Measurements from ENCODE around the gene NSD1.
"Not testable (repeated sequence)": the region's sequence is repeated elsewhere in the genome, so short reads cannot be mapped to it uniquely, and the experiment has no call there.

The NSD1 gene

GRCh38 chr5:177232761-177233160 lies 99.2 kb downstream of the NSD1 start:
- peak; percentile 83 for DNase-seq

DNA sequence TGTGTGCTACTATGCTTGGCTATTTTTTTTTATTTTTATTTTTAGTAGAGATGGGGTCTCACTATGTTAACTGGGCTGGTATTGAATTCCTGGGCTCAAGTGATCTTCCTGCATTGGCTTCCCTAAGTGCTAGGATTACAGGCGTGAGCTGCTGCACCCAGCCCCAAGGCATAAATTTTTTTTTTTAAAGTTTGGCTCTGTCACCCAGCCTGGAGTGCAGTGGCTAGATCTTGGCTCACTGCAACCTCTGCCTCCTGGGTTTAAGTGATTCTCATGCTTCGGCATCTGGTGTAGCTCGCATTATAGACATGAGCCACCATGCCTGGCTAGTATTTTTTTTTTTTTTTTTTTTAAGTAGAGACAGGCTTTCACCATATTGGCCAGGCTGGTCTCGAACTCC lies 99.6 kb downstream of the NSD1 start:
- DNase-seq, result peak; percentile 16

GRCh38 chr5:177233802-177234201 lies 100.2 kb downstream of the NSD1 start:
- no peak for DNase-seq

DNA sequence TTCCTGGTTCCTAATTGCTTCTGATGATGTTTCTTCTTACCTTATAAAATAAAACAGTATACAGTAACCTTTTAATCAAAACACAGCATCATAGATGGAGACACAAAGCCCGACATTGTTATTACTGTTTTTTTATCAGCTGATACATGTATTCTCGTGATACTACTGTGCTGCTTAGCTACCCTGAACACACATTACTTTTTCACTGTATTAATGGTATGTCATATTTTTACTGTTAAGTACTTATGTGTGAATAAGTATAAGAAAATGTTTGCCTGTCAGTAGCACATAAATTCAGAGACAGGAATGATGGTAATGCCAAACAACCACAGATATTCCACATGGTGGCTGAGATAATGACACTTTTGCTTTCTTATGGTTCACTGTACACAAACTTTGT lies 101.3 kb downstream of the NSD1 start:
- DNase-seq, result peak; percentile 59

- no peak for DNase-seq
These were observed 108.2 kb downstream of the NSD1 start for GRCh38 chr5:177241768-177242167.

DNA sequence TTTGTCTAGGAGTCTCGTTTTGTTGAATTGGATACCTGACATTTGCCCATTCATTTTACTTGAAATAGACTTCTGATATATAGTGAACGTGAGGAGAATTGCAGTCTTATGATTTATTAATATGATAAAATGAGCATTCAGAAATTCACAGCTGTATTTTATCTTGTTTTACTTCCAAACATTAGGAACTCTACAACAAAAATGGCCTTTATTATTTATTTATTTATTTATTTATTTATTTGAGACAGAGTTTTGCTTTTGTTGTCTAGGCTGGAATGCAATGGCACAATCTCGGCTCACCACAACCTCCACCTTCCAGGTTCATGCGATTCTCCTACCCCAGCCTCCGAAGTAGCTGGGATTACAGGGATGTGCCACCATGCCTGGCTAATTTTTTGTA lies 108.7 kb downstream of the NSD1 start:
- no peak for DNase-seq

DNA sequence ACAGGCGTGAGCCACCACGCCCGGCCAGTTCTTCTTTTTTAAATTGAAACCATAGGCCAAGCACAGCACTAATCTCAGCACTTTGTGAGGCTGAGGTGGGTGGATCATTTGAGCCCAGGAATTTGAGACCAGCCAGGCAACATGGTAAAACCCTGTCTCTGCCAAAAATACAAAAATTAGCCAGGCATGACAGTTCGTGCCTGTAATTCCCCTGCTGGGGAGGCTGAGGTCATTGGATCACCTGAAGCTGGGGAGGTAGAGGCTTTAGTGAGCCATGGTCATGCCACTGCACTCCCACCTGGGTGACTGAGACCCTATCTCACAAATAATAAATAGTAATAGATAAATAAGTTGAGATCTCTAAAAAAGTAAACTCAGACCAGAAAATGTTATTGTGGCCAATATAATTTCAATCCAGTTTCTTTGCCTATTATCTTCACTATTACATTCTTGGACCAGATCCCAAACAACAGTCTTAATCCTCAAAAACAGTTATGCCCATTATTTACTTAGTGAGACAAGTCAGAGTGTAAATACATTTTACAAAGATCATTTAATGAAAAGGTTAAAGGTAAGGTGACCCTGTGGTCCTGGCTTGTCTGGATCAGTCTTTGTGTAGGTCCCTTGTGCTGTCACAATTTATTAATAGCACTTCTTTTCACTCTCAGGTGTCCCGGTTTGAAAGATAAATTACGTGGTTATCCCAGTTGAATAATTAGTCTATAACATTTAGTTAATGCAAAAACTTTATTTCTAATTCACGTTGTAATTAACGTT lies 116.4 kb downstream of the NSD1 start:
- no peak for DNase-seq

- no peak for DNase-seq
These were observed 119.7 kb downstream of the NSD1 start for GRCh38 chr5:177253252-177253651.

GRCh38 chr5:177256296-177256695 lies 122.7 kb downstream of the NSD1 start:
- peak; percentile 9 for DNase-seq

DNA sequence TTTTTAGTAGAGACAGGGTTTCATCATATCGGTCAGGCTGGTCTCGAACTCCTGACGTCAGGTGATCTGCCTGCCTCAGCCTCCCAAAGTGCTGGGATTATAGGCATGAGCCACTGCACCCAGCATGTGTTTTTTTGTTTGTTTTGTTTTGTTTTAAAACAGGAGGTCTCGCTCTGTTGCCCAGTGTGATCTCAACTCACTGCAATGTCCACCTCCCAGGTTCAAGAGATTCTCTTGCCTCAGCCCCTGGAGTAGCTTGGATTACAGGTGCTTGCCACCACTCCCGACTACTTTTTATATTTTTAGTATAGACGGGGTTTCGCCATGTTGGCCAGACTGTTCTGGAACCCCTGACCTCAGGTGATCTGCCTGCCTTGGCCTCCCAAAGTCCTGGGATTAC lies 125.1 kb downstream of the NSD1 start:
- DNase-seq, result not testable (repeated sequence)

DNA sequence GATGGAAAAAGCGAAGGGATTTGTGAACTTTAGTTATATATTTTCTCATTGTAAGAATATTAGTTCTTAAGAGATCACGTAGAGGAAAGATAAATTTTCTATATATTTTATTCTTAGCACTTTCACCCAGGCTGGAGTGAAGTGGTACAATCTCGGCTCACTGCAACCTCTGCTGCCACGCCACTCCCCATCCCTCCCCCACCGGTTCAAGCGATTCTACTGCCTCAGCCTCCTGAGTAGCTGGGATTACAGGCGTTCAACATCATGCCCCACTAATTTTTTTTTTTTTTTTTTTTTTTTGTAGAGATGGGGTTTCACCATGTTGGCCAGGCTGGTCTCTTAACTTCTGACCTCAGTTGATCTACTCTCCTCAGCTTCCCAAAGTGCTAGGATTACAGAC lies 127.4 kb downstream of the NSD1 start:
- no peak for DNase-seq

DNA sequence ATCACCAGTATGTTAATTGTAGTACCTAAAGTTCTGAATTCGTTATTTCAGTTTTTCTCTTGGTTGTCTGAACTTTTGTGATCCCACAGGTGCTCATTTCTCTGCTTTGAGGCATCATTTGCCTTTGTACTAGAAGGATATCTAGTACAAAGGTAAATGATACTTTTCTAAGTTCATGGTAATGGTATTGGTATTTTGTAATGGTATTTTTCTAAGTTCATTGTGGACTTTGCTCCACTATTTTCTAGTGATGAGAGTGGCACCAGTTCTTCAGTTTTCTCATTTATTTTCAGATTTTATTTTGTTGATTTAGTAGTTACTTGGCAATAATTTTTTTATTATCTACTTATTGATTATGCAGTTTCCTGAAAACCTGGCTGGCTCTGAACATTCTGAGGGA lies 127.9 kb downstream of the NSD1 start:
- DNase-seq, result no peak

DNA sequence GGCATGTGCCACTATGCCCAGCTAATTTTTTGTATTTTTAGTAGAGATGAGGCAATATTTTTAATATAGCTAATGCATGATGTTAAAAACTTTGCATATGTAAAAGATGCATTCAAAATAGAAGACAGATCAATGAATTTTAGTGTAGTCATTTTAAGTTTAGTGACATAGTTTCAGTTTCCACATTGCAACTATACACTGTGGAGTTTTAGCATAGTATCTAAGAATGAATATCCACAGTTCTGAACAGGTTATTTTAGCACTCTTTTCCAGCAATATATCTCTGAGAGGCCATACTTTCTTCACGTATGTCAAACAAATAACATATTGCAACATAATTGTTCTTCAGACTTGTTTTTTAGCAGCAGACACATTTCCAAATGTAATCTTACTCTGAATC lies 130.6 kb downstream of the NSD1 start:
- DNase-seq, result no peak

- no peak for DNase-seq
These were observed 131.8 kb downstream of the NSD1 start for GRCh38 chr5:177265395-177265794.

DNA sequence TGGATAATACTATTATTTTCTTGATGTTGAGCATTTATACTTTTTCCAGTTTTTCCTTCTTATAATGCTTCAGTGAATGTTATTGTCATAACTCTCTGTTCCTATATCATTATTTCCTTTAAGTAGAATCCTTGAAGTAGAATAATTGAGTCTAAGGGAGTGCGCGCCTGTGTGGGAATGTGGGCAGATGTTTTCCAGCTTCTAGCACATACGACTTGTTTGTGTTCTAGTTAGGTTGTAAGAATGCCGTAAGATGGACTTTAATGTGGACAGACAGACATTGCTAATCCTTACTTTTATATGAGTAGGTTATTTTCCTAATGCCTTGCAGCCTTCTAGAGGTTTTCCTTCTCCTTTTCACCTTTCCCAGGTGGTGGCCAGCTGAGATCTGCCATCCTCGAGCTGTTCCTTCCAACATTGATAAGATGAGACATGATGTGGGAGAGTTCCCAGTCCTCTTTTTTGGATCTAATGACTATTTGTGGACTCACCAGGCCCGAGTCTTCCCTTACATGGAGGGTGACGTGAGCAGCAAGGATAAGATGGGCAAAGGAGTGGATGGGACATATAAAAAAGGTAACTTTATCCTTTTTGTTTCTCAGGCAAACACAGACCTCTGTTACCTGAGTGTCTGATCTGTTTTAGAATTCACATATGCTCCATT lies 135.8 kb downstream of the NSD1 start:
- no peak for DNase-seq

- no peak for DNase-seq
These were observed 136.4 kb downstream of the NSD1 start for GRCh38 chr5:177269976-177270375.

- no peak for DNase-seq
These were observed 137.1 kb downstream of the NSD1 start for GRCh38 chr5:177270653-177271052.

DNA sequence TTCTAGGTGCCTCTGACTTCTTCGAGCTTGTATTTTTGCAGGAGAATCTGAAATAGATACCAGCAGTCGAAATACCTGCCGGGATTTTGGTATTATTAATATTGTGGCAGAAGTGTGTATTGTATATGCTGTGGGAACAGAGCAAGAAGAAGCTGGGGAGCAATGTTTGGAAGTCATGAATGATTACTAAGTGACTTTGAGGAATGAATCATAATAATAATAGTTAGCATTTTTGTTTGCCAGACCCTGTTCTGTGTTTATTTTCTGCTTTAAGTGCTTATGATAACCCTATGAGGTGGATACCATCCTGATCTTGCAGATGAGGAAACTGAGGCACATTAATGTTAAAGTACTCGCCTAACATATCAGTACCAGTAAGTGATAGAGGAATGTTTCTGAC lies 137.5 kb downstream of the NSD1 start:
- no peak for DNase-seq

DNA sequence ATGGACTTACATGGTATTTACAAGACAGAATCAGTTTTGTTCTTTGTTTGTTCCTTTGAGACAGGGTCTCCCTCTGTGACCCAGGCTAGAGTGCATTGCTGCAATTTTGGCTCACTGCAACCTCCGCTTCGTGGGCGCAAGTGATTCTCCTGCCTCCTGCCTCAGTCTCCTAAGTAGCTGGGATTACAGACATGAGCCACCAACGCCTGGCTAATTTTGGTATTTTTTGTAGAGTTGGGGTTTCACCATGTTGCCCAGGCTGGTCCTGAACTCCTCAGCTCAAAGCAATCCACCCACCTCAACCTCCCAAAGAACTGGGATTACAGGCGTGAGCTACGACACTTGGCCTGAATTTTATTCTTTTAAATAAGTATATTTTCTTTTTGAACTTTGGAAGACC lies 142.3 kb downstream of the NSD1 start:
- no peak for DNase-seq

DNA sequence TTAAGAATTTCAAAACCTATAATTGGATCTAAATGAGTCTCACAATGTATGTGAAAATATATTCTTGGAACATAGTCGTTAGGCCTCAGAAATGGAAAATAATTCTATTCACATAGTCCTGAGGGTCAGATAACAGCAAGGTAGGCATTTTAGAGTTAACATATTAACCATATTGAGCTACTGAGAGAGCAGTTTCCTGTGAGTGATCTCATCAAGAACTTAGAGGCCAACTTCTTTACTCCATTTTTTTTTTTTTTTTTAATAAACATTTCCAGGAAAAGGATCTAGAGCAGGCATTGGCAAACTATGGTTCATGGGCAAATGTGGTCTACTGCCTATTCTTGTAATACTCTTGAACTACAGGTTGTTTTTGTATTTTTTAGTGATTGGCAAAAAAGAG lies 143.3 kb downstream of the NSD1 start:
- DNase-seq, result no peak

DNA sequence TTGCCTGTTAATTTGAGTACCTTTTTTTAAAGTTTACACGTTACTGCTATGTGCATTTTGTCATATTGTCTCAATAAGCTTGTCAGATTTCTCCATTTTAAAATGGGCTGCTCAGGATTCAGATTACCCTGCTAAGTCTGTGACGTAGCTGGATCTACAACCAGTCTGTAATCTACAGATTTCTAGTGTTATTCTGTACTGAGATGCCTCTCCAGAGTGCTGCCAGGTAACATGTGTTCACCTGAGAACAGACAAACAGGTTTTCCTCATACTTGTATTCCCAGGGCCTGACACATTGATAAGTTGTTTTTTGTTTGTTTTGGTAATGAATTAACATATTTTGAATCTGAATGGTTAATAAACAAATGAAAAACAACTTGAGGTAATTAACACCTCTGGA lies 154.6 kb downstream of the NSD1 start:
- DNase-seq, result no peak

DNA sequence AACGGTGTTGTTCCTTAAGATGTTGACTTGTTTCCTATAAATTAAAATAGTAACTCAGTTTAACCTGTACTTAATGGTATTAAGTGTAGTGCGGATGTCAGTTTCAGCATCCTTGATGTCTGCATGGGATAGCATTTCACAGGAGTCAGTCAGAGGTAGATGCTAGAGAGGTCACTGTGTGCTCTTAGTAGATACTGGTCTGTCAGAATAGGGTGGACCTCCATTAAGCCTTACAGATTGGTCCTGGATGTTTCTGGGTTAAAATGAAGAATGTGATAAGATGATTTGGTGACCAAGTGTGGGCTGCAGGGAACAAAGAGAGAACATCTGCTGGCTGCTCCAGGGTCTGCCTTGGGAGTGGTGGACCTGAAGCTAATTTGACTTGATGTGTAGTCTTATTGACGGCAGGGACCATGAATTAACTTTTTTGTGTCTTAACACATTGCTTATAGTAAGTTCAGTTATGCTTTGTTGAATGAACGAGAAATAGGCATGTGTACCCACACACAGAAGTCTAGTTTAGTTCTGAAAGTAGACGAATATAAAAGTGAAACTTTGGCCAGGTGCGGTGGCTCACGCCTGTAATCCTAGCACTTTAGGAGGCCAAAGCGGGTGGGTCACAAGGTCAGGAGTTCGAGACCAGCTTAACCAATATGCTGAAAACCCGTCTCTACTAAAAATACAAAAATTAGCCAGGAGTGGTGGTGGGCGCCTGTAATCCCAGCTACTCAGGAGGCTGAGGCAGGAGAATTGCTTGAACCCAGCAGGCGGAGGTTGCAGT lies 157.4 kb downstream of the NSD1 start:
- no peak for DNase-seq

- DNase-seq, result no peak
These were observed 158.2 kb downstream of the NSD1 start for GRCh38 chr5:177291735-177292134.

All from fibroblast of skin of abdomen (primary cell).